ENCODE data around the gene ZNF283.

Gene ZNF283

DNA sequence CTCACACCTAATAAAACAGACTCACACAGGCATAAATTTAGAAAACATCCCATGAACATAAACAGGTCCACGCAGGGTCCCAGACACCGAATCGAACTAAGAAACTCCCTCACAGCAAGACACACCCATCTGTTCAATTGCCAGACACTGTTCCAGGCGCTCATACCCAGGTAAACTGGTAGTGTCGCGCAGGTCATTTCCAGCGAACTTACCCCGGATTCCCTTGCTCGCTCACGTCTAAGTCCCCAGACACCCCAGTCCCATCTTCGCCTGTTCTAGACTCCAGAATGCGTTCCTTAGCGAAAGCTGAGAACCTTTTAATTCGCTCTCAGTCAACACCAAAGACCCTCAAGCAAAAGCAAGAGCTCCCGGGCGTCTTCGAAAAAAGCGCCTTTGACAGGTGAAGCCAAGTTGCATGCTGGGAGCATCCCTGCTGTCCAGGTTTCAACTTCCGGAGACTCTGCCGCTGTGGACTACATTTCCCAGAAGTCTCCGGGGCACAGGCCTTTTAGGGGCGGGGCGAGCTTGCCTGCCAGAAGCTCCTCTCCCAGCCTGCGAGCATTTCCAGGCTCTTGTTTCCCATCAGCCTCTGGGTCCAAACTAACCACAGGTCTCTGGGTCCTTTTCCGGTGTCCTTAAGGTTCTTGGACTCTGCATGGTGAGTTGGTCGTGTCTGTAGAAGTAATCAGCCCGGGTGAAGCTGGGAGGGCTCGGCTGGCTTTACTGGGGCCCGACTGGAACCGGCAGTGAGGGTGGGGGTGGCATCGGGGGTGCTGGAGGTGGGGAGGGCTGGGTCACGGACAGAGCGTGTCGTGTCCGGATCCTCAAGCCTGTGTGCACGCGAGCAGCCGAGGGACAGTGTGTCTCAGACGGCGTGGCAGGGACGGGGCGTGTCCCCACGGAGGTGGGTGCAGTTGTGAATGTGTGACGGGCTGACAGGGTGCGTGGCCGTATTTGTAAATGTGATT is at the start of gene ZNF283:
ZNF283 (plus strand) TSS at position 535 of the 968 bp plus-strand sequence. CDS start 6,184 bp downstream, outside the sequence.
- peak; percentile 77 for DNase-seq

DNA sequence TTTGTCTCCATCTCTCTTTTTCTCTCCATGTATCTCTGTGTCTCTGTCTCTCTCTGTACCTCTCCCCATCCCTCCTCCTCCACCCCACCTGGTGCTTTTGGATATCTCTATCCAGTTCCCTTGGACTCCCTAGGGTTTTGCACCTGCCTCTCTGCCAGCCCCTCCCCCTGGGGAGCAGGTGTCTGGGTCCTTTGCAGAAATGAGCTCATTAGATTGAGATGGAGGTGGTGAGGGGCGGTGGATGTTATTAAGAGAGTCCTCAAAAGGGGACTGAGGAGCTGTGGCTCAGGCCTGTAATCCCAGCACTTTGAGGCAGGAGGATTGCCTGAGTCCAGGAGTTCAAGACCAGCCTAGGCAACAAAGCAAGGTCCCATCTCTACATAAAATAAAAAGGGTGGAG is 48.5 kb upstream of the ZNF283 start:
- DNase-seq: no peak

DNA sequence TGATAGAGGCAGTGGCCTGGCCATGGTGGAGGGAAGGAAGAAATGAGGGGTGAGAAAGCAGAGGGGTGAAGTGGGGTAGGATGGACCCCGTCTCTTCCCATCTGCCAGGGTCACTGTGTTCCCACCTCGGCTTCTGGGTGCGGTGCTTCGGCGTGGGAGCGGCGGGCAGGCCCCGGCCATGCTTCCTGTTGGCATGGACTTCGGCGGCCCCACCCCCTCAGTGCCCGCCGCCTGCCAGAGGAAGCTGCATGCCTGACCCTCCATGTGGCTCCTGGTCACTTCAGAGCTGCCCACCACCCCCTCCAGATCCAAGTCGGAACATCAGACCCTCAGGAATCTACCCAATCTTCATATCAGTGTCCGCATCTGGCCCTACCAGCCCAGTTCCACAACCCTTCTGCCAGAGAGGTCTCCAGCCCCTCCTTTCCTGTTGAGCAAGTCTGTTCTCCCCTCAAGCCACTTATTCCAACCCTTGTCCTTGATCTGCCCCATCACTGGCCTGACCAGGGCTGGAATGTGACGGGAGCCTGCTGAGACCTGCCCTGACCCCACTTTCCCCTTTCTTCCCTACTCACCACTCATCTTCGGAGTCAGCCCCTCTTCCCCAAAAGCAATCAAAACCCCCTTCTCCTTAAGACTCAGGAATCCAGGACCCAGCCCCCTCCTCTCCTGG is 47.8 kb upstream of the ZNF283 start:
- DNase-seq: no peak

DNA sequence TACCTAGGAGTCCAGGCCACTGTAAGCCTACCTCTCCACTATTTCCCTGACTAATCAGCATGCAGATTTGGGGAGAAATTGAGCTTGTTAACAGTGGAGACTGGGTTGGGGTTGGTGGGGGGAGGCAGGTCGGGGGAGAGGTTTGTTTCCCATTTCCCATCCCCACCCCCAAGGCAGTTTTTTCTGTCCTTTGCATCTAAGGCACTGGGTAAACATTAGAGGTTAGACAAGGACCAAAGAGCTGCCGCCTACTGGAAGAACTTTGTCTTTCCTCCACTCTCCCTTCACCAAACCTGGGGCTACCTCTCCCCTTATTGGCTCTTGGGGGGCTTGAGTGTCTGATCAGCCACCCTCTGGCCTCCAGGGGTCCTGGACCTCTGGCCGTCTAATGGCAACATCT is 47.3 kb upstream of the ZNF283 start:
- DNase-seq: no peak

DNA sequence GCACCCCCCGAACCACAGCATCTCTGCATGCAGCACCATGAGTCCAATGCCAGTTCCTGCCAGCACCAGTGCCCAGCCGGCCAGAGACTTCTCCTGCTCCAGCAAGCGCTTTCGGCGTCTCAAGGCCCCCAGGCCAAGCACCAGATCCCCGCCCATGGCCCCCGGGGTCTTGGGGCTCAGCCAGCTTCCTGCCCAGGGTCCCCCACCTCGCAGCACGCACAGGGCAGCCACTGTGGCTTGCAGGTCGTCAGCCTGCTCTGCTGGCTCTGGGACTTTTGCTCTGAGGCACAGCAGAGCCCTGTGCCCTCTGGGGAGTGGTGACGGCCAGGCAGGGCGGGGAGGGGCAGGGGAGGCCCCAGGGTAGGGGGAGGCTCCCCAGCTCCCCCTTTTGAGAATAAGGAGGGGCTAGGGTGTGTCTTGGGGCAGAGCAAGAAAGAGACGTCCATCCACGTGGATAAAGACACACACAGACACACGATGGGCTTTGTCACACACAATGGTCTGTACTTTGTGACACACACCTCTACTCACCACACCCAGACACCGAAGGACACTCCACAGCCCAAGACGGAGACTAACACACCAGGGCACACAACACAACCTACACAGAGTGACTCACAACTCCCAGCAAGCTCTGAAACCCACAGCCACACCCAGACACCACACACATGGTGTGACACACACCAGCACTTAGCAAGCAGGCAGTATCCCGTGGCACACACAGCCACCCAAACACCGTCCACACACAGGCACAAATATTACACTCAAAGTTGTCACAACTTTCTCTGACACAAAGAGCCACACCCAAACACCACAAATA is 46.2 kb upstream of the ZNF283 start, which contains the start of gene KCNN4:
KCNN4 (minus strand) TSS at position 268 of the 820 bp plus-strand sequence; CDS start at position 156, 112 bp downstream.
- DNase-seq: peak; percentile 50

DNA sequence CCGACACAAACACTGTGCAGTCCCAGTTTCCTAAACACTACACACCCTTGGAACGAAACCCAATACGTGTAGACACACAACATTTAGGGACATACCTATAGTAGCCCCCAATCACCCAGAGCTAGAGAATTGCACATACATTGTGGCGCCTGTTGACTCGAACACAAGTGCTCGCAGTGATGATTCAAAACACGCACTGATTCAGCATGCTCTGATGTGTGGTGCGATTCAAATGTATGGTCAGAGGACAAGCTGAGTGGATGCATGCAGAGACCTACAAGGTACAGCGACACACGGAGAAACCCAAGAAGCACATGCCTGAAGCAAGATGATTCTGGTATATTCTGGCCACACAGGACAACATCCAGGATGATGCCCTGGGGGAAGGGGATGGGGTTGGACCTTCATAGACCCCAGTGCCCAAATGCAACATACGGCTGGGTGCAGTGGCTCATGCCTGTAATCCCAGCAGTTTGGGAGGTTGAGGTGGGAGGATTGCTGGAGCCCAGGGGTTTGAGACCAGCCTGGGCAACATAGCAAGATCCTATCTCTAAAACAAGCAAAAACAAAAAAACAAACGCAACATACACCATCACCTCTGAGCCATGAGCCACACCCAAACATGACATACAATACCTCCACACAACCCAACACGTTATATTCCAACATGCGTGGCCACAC is 45.4 kb upstream of the ZNF283 start:
- DNase-seq: no peak

DNA sequence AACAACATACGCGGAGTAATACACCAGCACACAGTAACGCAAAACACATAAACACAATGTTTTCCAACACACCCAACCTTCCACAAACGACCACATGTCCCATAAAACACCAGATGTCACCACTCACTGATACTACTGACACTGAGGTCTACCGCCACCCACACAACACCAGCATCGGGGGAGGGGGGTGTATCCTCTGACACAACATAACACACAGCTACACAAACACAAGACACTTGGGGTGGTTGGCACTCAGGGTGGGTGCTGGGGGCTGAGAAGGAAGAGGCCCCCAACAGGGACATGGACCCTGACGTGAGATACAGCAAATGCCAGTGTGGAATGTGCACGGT is 44.8 kb upstream of the ZNF283 start:
- DNase-seq: no peak

DNA sequence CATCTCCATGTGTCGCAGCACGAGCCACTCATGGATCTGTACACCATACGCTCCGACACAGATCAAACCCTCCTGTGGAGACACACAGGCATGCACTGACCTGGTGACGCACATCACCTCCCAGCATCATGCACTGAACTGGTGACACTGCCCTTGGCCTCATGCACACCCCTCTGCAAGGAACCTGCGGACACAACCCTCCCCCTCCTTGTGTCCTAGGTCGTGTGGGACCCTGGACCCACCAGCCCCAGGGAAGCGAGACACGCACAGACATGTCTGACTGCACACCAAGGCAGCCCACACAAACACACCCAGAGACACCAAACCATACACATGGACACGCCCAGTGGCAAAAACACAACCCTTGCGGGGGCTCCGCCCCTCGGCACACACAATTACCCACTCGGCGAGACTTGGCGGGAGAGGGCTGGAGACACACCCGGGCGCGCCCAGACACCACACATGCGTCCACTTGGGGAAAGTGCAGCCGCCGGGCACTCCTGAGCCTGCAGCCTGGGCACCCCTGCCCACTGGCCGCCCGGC is 44.4 kb upstream of the ZNF283 start:
- DNase-seq: no peak

DNA sequence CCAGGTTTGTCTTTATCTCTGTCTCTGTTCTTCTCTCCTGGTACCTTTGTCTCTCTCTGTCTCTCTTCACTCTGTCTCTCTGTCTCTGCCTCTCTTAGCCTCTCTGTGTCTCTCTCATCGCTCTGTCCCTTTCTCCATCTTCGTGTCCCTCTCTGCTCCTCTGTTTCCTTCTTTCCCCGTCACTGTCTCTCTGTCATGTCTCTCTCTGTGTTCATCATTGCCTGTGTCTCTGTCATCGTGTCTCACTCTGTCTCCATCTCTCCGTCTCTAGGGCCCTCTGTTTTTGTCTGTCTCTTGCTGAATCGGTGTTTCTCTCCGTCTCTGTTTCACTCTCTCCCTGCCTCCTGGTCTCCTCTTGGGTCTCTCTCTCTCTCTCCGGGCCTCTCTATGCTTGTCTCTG is 43.5 kb upstream of the ZNF283 start:
- no peak for DNase-seq

DNA sequence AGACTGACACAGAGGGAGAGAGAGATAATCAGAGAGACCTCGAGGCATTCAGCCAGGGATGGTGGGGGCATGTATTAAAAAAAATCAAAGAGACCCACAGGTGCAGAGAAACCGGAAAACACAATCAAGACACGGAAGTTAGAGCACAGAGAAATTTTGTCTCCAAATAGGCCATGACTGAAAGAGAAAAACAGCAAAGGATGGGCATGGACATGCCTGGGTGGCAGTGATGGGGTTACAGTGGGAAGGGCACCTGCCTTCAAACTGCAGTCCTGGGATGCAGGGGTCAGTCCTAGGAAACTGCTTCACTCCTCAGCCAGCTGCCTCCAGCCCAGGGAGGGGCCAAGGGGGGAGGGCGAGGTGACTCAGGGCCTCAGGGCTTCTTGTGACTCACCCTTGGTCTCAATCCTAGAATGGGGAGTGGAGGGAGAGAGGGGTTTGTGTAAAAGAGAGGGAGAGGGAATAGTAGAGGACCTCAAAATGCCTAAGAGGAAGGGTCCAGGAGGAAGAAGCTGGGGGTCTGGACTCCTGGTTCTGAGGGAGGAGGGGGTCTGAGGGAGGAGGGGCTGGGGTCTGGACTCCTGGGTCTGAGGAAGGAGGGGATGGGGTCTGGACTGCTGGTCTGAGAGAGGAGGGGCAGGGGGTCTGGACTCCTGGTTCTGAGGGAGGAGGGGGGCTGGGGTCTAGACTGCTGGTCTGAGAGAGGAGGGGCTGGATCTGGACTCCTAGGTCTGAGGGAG is 42.7 kb upstream of the ZNF283 start:
- peak; percentile 60 for DNase-seq

DNA sequence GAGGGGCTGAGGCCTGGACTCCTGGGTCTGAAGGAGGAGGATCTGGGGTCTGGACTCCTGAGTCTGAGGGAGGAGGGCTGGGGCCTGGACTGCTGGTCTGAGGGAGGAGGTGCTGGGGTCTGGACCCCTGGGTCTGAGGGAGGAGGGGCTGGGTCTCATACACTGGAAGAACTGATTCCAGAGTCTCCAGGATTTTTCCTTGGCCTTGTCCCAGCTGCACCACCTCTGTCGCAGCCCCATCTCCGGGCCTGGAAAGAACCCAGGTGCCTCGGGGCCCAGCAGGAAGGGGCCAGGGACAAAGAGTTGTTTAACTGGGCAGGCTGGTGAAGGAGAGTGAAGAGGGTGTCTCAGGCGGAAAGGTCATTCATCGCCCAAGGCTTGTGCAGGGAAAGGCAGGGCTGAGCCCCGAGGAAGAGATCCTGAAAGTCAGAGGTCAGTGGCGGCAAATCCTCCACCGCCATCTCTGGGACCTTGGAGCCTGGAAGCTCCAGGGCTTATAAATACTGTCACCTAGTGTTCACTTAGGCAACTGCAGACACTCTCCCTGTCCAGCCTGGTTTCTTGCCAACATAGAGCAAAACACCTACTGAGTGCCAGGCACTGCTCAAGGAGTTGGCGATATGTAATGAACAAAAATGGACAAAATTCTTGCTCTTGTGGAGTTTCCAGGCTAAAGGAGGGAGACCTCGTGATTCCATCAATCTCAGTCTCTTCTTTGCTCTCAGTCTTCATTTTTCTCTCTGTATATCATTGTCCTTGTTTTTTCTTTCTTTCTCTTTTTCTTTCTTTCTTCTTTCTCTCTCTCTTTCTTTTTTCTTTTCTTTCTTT is 41.9 kb upstream of the ZNF283 start:
- DNase-seq: no peak

DNA sequence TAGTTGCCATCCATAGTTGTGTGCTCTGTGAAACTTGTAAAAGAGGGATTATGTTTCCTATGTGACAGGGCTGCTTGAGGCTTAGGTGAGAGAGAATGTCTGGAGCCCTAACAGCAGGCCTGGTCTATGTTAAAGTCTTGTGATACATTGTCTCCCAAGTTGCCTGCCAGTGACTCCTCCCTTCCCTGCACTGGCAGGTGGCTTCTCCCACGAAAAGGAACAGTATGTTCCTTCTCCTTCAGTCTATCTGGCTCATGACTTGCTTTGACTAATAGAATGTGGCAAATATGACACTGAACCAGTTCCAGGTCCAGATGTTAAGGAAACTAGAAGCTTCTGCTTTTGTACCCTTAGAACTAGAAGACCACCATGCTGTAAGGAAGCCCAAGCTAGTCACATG is 40.5 kb upstream of the ZNF283 start:
- no peak for DNase-seq

DNA sequence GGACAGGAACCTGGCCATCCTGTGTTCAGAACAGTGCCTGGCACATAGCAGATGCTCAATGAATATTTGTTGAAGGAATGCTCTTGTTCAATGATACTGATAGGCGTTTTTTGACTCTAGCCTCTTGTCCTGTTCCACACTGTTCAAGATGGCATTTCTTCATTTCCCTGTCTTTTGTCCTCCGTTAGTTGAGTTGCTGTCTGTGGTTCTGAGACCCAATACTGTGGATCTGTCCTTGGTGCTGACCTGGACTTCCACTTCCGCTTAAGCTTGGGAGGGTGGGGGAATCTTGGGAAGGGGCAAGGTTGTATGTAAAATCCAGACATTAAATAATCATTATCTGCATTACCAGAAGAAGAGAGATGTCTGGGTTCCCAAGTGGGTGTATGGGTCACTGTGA is 38.1 kb upstream of the ZNF283 start:
- no peak for DNase-seq

DNA sequence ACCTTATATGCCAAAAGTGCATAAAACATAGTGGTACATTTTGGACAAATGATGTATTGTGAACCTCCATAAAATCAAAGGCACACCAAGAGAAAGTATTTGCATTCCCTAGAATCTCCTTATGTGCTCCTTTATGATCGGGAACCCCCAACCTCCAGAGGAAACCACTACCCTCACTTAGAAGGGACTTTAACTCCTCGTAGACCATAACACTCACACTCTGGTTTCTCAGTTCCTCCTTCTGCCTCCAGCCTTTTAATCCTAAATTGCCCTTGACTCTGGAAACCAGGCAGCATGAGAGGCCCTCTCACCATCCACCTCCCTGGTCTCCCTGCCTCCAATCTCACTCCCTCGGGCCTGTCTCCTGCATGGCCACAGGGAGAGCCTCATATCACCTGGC is 36.5 kb upstream of the ZNF283 start:
- DNase-seq: no peak

DNA sequence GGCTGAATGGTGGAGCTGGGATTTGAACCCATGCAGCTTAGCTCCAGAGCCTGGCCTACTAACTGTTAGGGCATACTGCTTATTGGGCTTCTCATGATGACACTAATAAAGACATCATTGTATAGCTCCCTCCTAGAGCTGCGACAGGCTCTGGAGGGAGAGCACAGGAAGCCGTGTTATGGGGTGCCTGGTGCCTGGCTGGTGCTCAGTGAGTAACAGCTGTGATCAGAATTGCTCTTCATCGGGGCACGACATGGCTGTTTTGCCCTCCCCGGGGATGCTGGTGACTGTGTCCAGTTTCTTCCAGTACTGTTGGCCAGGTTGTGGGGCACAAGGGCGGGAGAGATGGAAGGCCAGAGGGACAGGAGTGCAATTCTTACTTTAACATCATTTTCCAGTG is 30.0 kb upstream of the ZNF283 start:
- DNase-seq: no peak

DNA sequence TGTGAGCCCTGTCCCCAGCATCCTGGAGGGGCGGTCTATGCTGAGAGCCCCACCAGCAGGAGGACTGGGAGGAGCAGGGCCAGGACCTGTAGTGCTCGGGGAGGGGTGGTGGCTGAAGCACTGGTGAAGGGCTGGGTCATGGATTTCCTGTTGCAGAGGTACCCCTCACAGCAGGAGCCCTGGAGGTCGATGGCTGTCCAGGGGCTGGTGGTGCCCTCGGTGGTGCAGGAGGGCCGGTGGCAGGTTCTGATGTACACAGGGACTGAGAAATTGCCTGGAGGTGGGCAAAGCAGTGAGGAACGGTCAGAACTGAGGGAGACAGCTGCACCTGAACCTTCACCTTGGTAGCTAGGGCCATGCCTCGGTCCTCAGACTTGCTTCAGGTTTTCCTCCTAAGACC is 29.6 kb upstream of the ZNF283 start:
- DNase-seq: no peak

DNA sequence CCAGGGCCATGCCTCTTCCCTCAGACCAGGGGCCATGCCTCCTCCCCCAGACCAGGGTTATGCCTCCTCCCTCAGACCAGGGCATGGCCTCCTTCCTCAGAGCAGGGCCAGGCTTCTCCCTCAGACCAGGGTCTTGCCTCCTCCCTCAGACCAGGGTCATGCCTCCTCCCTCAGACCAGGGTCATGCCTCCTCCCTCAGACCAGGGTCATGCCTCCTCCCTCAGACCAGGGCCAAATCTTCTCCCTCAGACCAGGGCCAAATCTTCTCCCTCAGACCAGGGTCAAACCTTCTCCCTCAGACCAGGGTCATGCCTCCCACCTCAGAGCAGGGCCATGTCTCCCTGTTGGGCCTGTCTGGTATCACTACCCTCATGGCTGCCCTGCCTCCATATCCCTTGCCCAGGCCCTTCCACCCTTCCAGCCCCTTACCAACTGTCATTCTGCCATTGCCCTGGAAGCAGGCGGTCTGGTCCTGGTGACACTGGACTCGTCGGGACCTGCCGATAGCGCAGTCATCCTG is 29.0 kb upstream of the ZNF283 start:
- no peak for DNase-seq

DNA sequence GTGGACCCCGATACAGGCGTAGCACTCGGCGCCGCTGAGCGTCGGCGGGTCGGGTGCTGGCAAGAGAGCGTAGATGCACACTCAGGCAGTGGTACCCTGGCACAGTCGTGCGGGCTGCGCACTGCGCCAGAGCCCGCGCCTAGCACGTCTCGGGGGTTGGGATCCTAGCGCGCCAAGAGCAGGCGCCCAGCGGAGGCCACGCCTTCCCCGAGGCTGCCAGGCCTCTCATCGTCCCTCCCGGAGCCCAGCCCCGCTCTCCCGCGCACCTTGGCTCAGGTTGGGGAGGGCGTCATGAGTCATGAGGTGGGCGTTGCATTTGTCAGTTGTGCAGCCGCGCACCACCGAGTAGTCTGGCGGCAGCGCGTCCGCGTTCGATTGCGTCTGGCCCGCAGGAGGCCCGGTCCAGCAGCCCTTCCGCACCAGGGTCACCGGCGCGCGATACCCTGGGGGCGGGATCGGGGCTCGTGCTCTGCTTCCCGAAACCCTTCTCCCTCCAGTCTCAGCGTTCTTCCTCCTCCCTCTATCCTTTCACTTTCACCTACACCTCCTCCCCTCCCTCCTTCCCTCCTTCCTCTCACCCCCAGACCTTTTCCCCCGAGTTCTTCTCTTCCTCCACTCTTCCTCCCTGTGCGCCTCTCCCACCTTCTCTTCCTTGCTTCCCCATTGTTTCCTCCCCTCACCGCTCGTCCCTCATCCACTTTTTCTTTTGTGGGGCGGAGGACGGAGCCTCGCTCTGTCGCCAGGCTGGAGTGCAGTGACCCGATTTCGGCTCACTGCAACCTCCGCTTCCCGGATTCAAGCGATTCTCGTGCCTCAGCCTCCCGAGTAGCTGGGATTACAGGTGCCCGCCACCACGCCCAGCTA is 28.3 kb upstream of the ZNF283 start:
- DNase-seq: peak; percentile 55

DNA sequence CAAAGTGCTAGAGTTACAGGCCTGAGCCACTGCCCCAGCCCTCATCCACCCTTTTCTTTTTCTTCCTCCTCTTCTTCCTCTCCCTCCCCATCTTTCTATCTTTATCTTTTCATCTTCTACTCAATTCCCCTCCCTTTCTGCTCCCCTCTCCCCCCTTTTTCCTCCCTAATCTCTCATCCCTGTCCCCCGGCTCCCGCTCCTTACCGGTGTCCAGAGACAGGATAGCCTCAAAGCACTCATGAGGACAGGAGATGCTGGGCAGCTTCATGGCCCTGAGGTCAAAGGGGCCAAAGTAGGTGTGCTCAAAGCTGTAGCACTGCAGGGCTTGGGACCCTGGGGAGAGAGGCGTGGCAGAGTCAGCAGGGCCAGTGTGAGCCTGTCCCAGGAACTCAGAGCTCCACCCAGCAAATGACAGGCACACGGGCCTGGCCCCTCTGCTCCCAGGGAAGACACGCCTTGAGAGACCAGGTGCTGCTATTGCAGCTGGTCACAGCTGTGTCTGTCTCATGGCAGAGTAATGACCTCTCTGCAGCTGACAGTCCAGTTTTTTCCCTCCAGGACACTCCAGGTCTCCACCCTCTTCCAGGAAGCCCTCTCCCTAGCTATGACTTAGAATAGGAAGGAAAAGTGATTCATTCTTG is 27.5 kb upstream of the ZNF283 start:
- no peak for DNase-seq

Data from activated CD4-positive, alpha-beta T cell treated with anti-CD3 and anti-CD28 coated beads, Interleukin-2, amount 50 U/mL, for 1 hour (primary cell).